T-helper 2 cell treated with Interferon-gamma antibody and Interleukin-4, amounts not matched to agents 100 ng/mL and 5 ng/mL, for 36 hours (primary cell): ENCODE measurements around the gene MAT1A. TPM values are rescaled to one million over a fixed set of nuclear protein-coding genes. Genes with fewer than 3 reads are reported as not detected.
"Not testable (repeated sequence)": the region's sequence is repeated elsewhere in the genome, so short reads cannot be mapped to it uniquely, and the experiment has no call there.

Experiments
- intact Hi-C: fragments of 100-400 bp; cut with micrococcal nuclease; formaldehyde crosslinking; loops from one replicate; pipeline ENCODE4 v1.15.1; 2023
- total RNA-seq: library from RNA; stranded (reverse); gene quantifications from 2 replicates; pipeline ENCODE4 v1.2.3, GENCODE V29; 2022

Gene MAT1A
- total RNA-seq, 1 donor from 2014 or later: not detected

DNA sequence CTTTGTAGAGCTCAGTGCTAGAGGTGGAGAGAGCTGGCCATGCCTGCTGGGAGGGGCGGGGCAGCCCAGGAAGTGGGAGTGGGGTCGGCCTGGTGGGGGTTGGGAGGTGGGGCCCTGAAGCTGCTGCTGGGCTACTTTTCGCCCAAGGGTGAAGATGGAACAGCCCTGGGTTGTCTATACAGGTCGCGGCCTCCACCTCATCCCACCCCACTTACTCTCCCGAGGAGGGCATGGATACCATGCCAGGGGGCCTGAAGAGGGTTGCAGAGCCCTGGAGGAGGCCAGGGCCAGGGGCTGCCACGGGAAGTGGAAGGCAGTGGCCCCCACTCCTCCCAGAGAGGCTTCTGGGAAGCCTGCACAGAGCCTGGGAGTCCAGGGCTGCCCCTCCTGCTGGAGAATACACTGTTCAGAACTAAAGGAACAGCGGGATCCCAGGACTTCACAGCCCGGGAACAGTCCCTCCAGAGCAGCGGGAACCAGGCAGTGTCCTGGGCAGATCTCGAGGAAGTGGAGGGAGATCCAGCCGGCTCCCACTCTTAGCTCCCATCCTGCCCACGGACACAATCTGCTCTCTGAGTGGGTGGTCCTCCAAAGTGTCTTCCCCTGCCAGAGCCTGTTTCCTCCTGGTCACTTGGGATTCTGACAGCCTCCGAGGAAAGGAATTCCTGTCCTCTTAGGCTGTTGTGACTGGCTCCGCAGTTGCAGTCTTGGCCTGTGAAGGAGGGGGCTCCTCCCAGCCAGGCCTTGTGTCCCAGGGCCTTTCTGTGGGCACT lies 23.5 kb downstream of the MAT1A start:
- intact Hi-C loops: no loop called here

GRCh38 chr10:80264081-80265056 lies 25.1 kb downstream of the MAT1A start:
- intact Hi-C loops: no loop called here

GRCh38 chr10:80261316-80262030 lies 28.0 kb downstream of the MAT1A start:
- intact Hi-C loops: no loop called here

DNA sequence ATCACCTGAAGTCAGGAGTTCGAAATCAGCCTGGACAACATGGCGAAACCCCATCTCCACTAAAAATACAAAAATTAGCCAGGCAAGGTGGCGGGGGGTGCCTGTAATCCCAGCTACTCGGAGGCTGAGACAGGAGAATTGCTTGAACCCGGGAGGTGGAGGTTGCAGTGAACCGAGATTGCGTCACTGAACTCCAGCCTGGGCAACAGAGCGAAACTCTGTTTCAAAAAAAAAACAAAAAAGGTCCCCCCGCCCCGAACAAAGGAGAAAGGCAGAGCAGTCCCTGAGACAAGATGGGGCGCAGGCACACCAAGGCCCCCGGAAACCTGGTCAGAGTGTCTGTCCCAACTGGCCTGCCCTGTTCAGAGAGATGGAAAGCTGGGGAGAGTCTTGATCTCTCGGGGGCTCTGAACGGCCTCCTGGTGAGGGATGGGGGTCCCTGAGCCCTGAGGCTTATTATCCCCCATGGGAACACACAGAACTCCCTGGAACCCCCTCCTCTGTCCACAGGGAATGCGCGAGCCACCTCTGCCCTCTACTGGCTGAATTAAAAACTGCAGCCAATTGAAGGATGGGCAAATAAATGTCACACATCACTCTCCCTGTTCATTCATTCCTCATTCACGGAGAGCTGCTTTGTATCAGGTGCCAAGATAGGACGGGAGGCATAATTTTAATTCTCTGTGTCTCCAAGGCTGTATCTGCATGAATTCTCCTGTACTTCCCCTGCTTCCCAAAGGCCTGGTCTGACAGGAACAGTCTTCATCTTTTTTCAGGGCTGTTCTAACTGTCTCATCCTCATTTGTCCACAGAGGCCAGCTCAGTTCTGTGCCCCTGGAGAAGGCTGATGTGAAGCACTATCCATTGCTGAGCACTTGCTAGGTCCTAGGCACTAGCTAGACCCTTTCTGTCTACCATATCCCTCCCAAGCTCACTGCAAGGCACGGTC lies 28.9 kb downstream of the MAT1A start:
- intact Hi-C loops: loop anchor here (1.0 kb wide), 1 partner anchor 116 kb away; no protein-coding TSS in a partner anchor

- intact Hi-C loops: no loop called here
Measured at GRCh38 chr10:80259405-80259871, 30.0 kb downstream of the MAT1A start.

- intact Hi-C loops: not testable (repeated sequence)
Measured at GRCh38 chr10:80256798-80257197, 32.7 kb downstream of the MAT1A start.

GRCh38 chr10:80254726-80255125 lies 34.7 kb downstream of the MAT1A start:
- intact Hi-C loops: not testable (repeated sequence)

GRCh38 chr10:80253963-80254271 lies 35.5 kb downstream of the MAT1A start:
- intact Hi-C loops: loop anchor here (2.0 kb wide), 2 partner anchors 49 to 109 kb away; partner anchors contain the start of gene ANXA11

- intact Hi-C loops: loop anchor here (2.0 kb wide), 2 partner anchors 49 to 109 kb away; partner anchors contain the start of gene ANXA11
Measured at GRCh38 chr10:80253266-80253962, 36.0 kb downstream of the MAT1A start.

- intact Hi-C loops: loop anchor here (2.0 kb wide), 2 partner anchors 48 to 108 kb away; partner anchors contain the start of gene ANXA11
Measured at GRCh38 chr10:80252296-80252887, 37.1 kb downstream of the MAT1A start.

GRCh38 chr10:80251703-80252280 lies 37.7 kb downstream of the MAT1A start:
- intact Hi-C loops: loop anchor here (2.0 kb wide), 2 partner anchors 47 to 107 kb away; partner anchors contain the start of gene ANXA11

- intact Hi-C loops: not testable (repeated sequence)
Measured at GRCh38 chr10:80250399-80250798, 39.1 kb downstream of the MAT1A start.

DNA sequence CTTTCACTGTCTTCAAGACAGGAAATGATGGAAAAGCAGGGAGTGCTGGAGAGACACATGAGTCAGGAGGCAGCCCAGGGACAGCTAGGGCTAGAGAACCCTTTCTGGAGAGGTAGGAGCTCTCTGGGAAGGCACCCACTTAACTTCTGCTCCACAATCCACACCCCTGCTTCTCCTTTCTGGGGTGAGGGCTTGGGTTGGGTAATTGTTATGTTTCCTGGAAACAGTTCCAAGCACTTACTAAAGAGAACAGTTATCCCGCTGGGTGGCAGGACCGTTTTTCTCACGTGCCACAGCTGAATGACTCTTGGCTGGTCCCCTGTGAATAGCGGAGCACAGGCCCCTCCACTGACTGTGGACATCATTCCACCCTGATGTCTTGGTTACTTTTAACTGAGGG lies 39.6 kb downstream of the MAT1A start:
- intact Hi-C loops: not testable (repeated sequence)

DNA sequence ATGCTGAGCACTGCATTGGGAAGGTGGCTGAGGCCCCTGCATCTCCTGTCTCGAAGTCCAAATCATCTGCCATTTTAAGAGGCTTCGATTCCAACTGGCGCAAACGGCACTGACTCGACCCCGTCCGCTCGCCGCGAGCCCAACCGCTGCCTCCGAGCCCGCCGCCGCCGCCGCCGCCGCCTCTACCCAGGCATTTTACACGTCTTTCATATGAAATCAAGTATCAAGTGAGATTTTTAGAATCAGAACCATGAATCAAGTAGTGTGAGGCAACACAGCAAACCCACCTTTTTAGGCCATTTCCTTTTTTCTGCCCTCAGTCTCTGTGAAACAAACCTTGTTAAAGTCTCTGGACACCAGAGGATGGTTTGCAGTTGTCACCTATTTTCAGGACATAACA lies 41.8 kb downstream of the MAT1A start:
- intact Hi-C loops: not testable (repeated sequence)

DNA sequence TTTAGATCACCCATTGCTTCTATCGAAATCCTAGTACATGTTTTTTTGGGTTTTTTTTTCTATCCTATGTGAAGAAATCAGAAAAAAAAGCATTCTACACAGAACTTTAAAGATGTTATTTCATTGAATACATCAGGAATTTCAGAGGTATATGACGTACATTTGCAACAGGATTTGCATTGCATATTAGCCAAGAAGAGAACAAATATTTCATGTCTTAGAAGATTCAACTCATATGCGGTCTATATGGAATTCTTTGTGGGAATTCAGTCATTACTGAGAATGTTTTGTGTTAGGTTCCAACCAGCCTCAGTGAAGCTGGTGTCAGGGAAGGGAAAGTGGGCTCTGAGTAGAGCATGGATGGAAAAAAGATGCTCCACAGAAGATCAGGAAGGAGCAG lies 45.1 kb downstream of the MAT1A start:
- intact Hi-C loops: not testable (repeated sequence)

DNA sequence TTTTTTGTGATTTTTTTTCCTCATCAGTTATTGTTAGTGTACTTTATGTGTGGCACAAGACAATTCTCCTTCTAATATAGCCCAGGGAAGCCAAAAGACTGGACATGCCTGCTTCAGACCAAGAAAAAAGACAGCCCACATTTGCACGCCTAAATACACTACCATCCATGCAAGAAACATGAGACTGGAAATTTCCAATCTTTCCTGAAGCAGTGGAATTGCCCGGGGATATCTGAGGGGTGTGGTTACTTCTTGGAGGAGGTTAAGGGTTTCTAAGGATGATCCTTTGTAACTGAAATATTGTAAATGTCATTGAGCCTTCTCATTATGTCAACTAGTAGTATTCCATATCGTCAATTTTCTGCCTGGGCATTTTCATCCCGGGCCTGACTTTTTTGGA lies 47.1 kb downstream of the MAT1A start:
- intact Hi-C loops: not testable (repeated sequence)

DNA sequence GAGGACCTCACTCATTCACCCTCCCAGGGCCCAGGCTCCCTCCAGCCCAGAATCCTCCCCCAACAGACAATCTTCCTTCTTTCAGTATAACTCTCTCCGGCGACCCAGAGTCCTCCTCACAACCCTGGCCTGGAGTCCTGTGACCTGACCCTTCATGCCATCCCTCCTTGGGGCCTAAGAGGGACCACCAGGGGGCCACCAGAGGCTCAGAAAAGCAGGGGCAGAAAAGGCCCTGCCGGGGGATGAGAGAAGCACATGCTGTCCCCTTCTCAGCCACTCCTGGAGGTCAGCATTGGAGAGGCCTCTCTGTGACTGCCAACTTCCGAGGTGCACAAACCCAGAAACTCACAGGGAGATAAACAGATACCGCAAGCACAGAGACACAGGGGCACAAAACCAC lies 53.0 kb downstream of the MAT1A start:
- intact Hi-C loops: not testable (repeated sequence)
